ENCODE results near the gene SEMA3C. TPM values are rescaled to one million over a fixed set of nuclear protein-coding genes. Genes with fewer than 3 reads are reported as not detected.

Gene SEMA3C
- total RNA-seq, 1 donor from 2014 or later, result 266 TPM

- H3K9me3 ChIP-seq (ENCODE audit: control insufficient read depth in 3 of 3, low read length in 3 of 3), result no peaks in the 10 kb centered on the region
- H3K36me3 ChIP-seq (ENCODE audit: control insufficient read depth in 3 of 3, insufficient read depth in 3 of 3, low read length in 3 of 3), result no peaks in the 10 kb centered on the region
- peaks cover 0 to 5% (median 0%) of the 10 kb centered on the region in 3 donors for H3K4me1 ChIP-seq (ENCODE audit: control insufficient read depth in 3 of 3, insufficient read depth in 3 of 3, low read length in 3 of 3)
- H3K27me3 ChIP-seq (ENCODE audit: control insufficient read depth in 3 of 3, insufficient read depth in 3 of 3, low read length in 3 of 3), result no peaks in the 10 kb centered on the region
- no peak overlapping the region for H3K9ac ChIP-seq (ENCODE audit: low read depth in 1 of 3, low read length in 3 of 3)
- no peak overlapping the region for H3K4me3 ChIP-seq (ENCODE audit: low read length in 3 of 3)
- H3K27ac ChIP-seq (ENCODE audit: low read depth, low read length), result no peak overlapping the region
Measured at GRCh38 chr7:80860554-80860953, 58.3 kb downstream of the SEMA3C start.

GRCh38 chr7:80859272-80859970 lies 59.4 kb downstream of the SEMA3C start:
- Histone ChIP-seq H3K9ac (ENCODE audit: low read depth in 1 of 3, low read length in 3 of 3) (peak overlapping the region in 1 of 3 donors; percentile 0), H3K27ac (ENCODE audit: low read depth, low read length) (peak overlapping the region; percentile 26), H3K4me3 (ENCODE audit: low read length in 3 of 3) (no peak overlapping the region), H3K27me3 (ENCODE audit: control insufficient read depth in 3 of 3, insufficient read depth in 3 of 3, low read length in 3 of 3) (no peaks in the 10 kb centered on the region), H3K4me1 (ENCODE audit: control insufficient read depth in 3 of 3, insufficient read depth in 3 of 3, low read length in 3 of 3) (peaks cover 0 to 5% (median 0%) of the 10 kb centered on the region in 3 donors), H3K36me3 (ENCODE audit: control insufficient read depth in 3 of 3, insufficient read depth in 3 of 3, low read length in 3 of 3) (no peaks in the 10 kb centered on the region), H3K9me3 (ENCODE audit: control insufficient read depth in 3 of 3, low read length in 3 of 3) (no peaks in the 10 kb centered on the region)

- no peak overlapping the region for H3K4me3 ChIP-seq (ENCODE audit: low read length in 3 of 3)
- H3K27me3 ChIP-seq (ENCODE audit: control insufficient read depth in 3 of 3, insufficient read depth in 3 of 3, low read length in 3 of 3), result no peaks in the 10 kb centered on the region
- H3K9me3 ChIP-seq (ENCODE audit: control insufficient read depth in 3 of 3, low read length in 3 of 3), result no peaks in the 10 kb centered on the region
- H3K9ac ChIP-seq (ENCODE audit: low read depth in 1 of 3, low read length in 3 of 3), result peak overlapping the region in 1 of 3 donors; percentile 0
- H3K27ac ChIP-seq (ENCODE audit: low read depth, low read length), result peak overlapping the region; percentile 26
- peaks cover 0 to 5% (median 0%) of the 10 kb centered on the region in 3 donors for H3K4me1 ChIP-seq (ENCODE audit: control insufficient read depth in 3 of 3, insufficient read depth in 3 of 3, low read length in 3 of 3)
- no peaks in the 10 kb centered on the region for H3K36me3 ChIP-seq (ENCODE audit: control insufficient read depth in 3 of 3, insufficient read depth in 3 of 3, low read length in 3 of 3)
Measured at GRCh38 chr7:80858141-80858903, 60.5 kb downstream of the SEMA3C start.

GRCh38 chr7:80856769-80857168 lies 62.1 kb downstream of the SEMA3C start:
- H3K4me1 ChIP-seq (ENCODE audit: control insufficient read depth in 3 of 3, insufficient read depth in 3 of 3, low read length in 3 of 3), result peaks cover 0 to 5% (median 5%) of the 10 kb centered on the region in 3 donors
- no peaks in the 10 kb centered on the region for H3K27me3 ChIP-seq (ENCODE audit: control insufficient read depth in 3 of 3, insufficient read depth in 3 of 3, low read length in 3 of 3)
- H3K9ac ChIP-seq (ENCODE audit: low read depth in 1 of 3, low read length in 3 of 3), result no peak overlapping the region
- H3K27ac ChIP-seq (ENCODE audit: low read depth, low read length), result no peak overlapping the region
- no peaks in the 10 kb centered on the region for H3K9me3 ChIP-seq (ENCODE audit: control insufficient read depth in 3 of 3, low read length in 3 of 3)
- H3K36me3 ChIP-seq (ENCODE audit: control insufficient read depth in 3 of 3, insufficient read depth in 3 of 3, low read length in 3 of 3), result no peaks in the 10 kb centered on the region
- H3K4me3 ChIP-seq (ENCODE audit: low read length in 3 of 3), result no peak overlapping the region

GRCh38 chr7:80851896-80852476 lies 66.9 kb downstream of the SEMA3C start:
- Histone ChIP-seq H3K9me3 (ENCODE audit: control insufficient read depth in 3 of 3, low read length in 3 of 3) (no peaks in the 10 kb centered on the region), H3K36me3 (ENCODE audit: control insufficient read depth in 3 of 3, insufficient read depth in 3 of 3, low read length in 3 of 3) (no peaks in the 10 kb centered on the region), H3K4me1 (ENCODE audit: control insufficient read depth in 3 of 3, insufficient read depth in 3 of 3, low read length in 3 of 3) (peaks cover 0 to 7% (median 0%) of the 10 kb centered on the region in 3 donors), H3K27me3 (ENCODE audit: control insufficient read depth in 3 of 3, insufficient read depth in 3 of 3, low read length in 3 of 3) (no peaks in the 10 kb centered on the region), H3K9ac (ENCODE audit: low read depth in 1 of 3, low read length in 3 of 3) (no peak overlapping the region), H3K27ac (ENCODE audit: low read depth, low read length) (no peak overlapping the region), H3K4me3 (ENCODE audit: low read length in 3 of 3) (no peak overlapping the region)

- H3K4me1 ChIP-seq (ENCODE audit: control insufficient read depth in 3 of 3, insufficient read depth in 3 of 3, low read length in 3 of 3), result peaks cover 0 to 7% (median 0%) of the 10 kb centered on the region in 3 donors
- H3K9ac ChIP-seq (ENCODE audit: low read depth in 1 of 3, low read length in 3 of 3), result no peak overlapping the region
- no peak overlapping the region for H3K4me3 ChIP-seq (ENCODE audit: low read length in 3 of 3)
- H3K27ac ChIP-seq (ENCODE audit: low read depth, low read length), result no peak overlapping the region
- no peaks in the 10 kb centered on the region for H3K9me3 ChIP-seq (ENCODE audit: control insufficient read depth in 3 of 3, low read length in 3 of 3)
- no peaks in the 10 kb centered on the region for H3K36me3 ChIP-seq (ENCODE audit: control insufficient read depth in 3 of 3, insufficient read depth in 3 of 3, low read length in 3 of 3)
- H3K27me3 ChIP-seq (ENCODE audit: control insufficient read depth in 3 of 3, insufficient read depth in 3 of 3, low read length in 3 of 3), result no peaks in the 10 kb centered on the region
Measured at GRCh38 chr7:80848841-80849240, 70.0 kb downstream of the SEMA3C start.

- Histone ChIP-seq H3K27me3 (ENCODE audit: control insufficient read depth in 3 of 3, insufficient read depth in 3 of 3, low read length in 3 of 3) (no peaks in the 10 kb centered on the region), H3K27ac (ENCODE audit: low read depth, low read length) (no peak overlapping the region), H3K4me3 (ENCODE audit: low read length in 3 of 3) (no peak overlapping the region), H3K36me3 (ENCODE audit: control insufficient read depth in 3 of 3, insufficient read depth in 3 of 3, low read length in 3 of 3) (no peaks in the 10 kb centered on the region), H3K9me3 (ENCODE audit: control insufficient read depth in 3 of 3, low read length in 3 of 3) (no peaks in the 10 kb centered on the region), H3K9ac (ENCODE audit: low read depth in 1 of 3, low read length in 3 of 3) (no peak overlapping the region), H3K4me1 (ENCODE audit: control insufficient read depth in 3 of 3, insufficient read depth in 3 of 3, low read length in 3 of 3) (peaks cover 0 to 7% (median 0%) of the 10 kb centered on the region in 3 donors)
Measured at GRCh38 chr7:80847895-80848294, 71.0 kb downstream of the SEMA3C start.

- H3K9ac ChIP-seq (ENCODE audit: low read depth in 1 of 3, low read length in 3 of 3), result no peak overlapping the region
- H3K36me3 ChIP-seq (ENCODE audit: control insufficient read depth in 3 of 3, insufficient read depth in 3 of 3, low read length in 3 of 3), result no peaks in the 10 kb centered on the region
- H3K4me3 ChIP-seq (ENCODE audit: low read length in 3 of 3), result no peak overlapping the region
- no peak overlapping the region for H3K27ac ChIP-seq (ENCODE audit: low read depth, low read length)
- no peaks in the 10 kb centered on the region for H3K9me3 ChIP-seq (ENCODE audit: control insufficient read depth in 3 of 3, low read length in 3 of 3)
- peaks cover 0 to 4% (median 0%) of the 10 kb centered on the region in 3 donors for H3K4me1 ChIP-seq (ENCODE audit: control insufficient read depth in 3 of 3, insufficient read depth in 3 of 3, low read length in 3 of 3)
- H3K27me3 ChIP-seq (ENCODE audit: control insufficient read depth in 3 of 3, insufficient read depth in 3 of 3, low read length in 3 of 3), result no peaks in the 10 kb centered on the region
Measured at GRCh38 chr7:80847027-80847426, 71.8 kb downstream of the SEMA3C start.

- no peaks in the 10 kb centered on the region for H3K9me3 ChIP-seq (ENCODE audit: control insufficient read depth in 3 of 3, low read length in 3 of 3)
- H3K9ac ChIP-seq (ENCODE audit: low read depth in 1 of 3, low read length in 3 of 3), result no peak overlapping the region
- no peaks in the 10 kb centered on the region for H3K27me3 ChIP-seq (ENCODE audit: control insufficient read depth in 3 of 3, insufficient read depth in 3 of 3, low read length in 3 of 3)
- no peak overlapping the region for H3K27ac ChIP-seq (ENCODE audit: low read depth, low read length)
- H3K4me3 ChIP-seq (ENCODE audit: low read length in 3 of 3), result no peak overlapping the region
- H3K36me3 ChIP-seq (ENCODE audit: control insufficient read depth in 3 of 3, insufficient read depth in 3 of 3, low read length in 3 of 3), result no peaks in the 10 kb centered on the region
- peaks cover 0 to 2% (median 0%) of the 10 kb centered on the region in 3 donors for H3K4me1 ChIP-seq (ENCODE audit: control insufficient read depth in 3 of 3, insufficient read depth in 3 of 3, low read length in 3 of 3)
Measured at GRCh38 chr7:80844916-80845315, 73.9 kb downstream of the SEMA3C start.

Measured in skeletal muscle tissue (tissue), 4 donors.